HG02642 (cell line): ENCODE results near the gene SMYD2.
"Not testable (repeated sequence)": the region's sequence is repeated elsewhere in the genome, so short reads cannot be mapped to it uniquely, and the experiment has no call there.

ENCODE experiments used
- ATAC-seq: cut with Tn5 transposase; IDR thresholded peaks from one replicate; pipeline ENCODE4 v1.9.1; 2021; ENCODE audit warnings: mild to moderate bottlenecking; ENCODE audit not compliant: unreplicated experiment, poor library complexity

Gene SMYD2

DNA sequence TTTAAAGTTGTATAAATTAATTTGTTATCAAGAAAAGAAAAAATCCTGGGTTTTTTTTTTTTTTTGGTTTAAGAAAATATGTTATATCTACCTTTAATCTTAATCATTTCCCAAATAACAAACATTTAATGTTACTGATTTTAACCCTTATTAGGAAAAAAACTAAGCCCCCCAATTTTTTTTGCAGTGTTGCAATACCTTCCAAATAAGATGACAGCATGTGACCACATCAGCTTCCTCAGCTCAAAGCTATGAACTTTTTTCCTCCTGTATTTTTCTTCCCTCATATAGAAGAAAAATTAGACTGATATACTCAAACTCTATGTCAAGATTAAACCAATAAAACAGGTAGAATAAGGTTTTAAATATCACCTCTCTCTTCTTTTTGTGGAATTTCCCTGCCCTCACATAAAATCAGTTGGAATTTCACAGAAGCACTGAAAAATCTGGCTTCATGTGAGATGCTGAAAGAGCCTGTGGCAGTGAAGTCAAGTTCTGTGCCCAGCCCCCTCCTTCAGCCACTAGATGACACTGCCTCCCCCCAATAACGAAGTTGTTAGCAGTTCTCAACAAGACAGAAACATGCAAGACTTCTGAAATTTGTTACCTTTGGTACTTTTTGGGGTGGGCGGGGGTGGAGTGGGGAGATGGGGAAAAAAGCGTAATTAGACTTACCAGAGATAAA is 9.6 kb upstream of the SMYD2 start:
- no peak for ATAC-seq

DNA sequence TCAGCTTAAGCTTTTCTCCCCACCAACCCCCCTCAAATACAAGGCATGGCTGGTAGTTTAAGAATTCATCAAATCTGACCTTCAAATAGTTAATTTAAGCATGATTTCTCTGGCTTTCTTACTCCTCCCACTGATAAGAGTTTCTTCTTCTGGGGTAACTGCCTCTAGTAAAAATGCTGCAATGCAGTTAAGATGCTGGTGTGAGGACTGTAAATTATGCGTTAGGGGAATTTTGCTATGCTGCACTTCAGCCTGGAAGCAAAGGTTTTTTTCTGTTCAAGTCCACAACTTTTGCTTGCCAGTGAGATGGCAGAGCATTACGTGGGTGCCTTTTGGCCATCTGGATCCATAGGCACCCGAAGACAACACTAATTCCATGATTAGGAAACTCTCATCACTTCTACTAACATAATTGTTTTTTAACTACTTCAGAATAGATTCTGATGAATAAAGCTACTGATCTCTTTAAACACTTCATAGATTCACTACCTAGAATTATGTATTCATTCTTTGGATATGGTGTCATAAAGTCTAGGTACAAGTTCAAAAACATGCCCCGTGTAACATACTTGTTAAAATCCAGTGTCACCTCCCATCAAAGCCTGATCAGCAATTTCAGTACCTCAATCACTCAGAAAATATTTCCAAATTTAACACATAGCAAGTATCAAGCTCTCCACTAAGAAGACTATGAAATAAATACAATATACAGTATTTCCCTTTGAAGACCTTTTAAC is 8.8 kb upstream of the SMYD2 start:
- ATAC-seq: no peak

DNA sequence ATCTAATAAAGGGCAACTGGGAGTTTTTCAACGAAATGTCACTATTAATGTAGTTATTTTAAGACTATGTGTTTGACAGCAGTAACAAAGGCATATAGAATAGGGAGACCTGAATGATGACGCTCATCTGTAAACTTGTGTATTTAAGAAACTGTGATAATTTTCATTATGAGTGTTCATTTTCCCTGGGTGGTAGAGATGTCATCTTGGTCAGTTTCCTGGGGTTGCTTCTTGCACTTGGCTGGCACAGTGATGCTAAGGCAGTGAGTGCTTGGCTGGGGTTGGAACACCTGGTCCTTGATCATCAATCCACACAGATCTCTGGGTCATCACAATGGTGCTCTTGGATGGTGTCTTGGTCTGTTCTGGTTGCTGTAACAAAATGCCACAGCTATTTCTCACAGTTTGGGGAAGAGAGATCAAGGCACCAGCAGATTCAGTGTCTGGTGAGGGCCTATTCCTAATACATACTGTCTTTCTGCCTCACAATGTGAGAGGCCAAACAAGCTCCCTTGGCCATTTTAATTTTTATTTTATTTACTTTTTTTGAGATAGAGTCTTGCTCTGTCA is 7.9 kb upstream of the SMYD2 start:
- no peak for ATAC-seq

DNA sequence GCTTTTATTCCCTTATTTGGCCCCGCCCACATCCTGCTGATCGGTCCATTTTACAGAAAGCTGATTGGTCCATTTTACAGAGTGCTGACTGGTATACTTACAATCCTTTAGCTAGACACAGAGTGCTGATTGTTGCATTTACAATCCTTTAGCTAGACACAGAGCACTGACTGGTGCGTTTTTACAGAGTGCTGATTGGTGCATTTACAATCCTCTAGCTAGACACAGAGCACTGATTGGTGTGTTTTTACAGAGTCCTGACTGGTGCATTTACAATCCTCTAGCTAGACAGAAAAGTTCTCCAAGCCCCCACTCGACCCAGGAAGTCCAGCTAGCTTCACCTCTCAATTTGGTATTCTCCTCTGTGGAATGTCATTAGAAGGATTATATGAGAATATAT is 5.3 kb upstream of the SMYD2 start:
- not testable (repeated sequence) for ATAC-seq

DNA sequence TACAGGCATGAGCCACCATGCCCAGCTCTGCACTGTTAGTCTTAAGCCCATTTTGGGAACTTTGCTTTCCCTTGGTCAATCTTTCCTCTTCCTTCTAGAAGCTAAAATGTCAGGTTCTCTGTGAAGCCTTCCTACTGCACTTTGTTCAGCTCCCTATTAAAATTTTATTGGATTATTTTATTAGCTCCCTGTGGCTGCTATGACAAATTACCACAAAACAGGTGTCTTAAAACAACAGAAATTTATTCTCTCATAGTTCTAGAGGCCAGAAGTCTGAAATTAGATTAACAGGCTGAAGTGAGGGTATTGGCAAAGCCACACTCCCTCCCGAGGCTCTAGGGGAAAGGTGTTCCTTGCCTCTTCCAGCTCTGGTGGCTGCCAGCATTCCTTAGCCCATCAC is 4.2 kb upstream of the SMYD2 start:
- ATAC-seq: no peak

DNA sequence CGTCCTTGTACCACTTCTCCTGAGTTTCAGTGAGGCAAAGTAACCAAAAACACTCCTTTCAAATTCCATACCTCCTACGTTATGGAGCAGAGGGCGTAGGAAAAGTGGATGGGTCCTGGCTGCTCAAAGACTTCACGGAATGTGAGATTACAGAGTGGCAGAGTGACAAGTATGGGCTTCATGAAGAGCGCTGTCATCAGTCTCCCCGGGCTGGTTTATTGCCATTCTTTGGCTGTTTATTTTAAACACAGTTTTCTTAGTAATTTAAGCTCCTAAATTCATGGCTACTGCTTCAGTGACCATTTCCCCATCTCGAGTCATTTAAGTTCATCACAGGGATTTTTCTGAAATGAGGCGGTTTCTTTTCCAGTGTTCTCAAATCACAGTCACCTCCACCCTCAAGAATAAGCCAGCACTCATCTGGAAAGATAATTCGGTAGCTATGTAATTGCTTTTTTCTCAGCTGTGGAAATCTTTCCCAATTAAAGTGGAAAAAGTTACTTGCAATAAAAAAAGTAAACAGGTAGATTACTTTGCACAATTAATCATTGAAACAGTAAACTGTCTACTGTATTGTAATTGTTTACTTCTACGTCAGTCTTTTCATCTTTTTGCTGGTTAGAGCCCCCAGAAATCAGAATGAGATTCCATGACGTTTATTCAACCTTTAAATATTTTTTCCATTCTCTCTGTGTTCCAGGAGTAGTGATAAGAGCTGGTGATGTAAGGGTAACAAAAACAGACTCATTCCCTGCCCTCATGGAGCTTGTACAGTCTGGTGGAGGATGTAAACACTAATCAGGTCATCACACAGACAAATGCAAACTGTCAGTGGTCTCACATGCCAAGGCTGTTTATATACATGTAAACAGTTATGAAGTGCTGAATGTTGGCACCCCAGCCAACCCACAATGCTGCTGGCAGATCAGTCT is 3.0 kb upstream of the SMYD2 start:
- no peak for ATAC-seq

DNA sequence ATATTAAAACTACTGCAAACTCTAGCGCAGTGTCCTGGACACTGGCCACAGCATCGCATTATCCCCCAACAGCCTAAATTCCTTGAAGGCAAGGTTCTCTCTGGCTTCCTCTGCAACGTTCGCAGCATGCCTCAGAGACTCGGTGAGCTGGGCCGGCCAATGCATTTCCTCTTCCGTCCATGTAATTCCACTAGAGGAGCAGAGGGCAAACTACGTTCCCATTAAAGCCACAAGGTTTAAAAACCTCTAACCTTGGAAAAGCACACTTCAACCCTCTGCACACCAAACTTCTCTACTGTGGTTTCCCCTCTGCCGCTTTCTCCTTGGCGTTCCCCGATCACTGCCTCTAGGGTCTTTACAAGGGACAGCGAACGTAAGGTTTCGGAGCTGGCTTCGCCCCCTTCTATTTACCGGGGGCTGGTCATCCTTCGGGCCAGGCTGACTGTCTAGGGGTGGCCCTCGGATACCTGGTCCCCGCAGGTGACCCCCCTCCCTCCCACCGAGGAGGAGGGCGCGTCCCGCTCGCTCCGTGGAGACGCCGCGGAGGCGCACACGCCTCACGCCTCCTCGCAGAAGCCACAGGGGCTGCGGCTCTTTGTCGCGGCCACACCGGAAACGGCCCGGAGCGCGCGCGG is 456 bp upstream of the SMYD2 start:
- ATAC-seq: peak; percentile 6

DNA sequence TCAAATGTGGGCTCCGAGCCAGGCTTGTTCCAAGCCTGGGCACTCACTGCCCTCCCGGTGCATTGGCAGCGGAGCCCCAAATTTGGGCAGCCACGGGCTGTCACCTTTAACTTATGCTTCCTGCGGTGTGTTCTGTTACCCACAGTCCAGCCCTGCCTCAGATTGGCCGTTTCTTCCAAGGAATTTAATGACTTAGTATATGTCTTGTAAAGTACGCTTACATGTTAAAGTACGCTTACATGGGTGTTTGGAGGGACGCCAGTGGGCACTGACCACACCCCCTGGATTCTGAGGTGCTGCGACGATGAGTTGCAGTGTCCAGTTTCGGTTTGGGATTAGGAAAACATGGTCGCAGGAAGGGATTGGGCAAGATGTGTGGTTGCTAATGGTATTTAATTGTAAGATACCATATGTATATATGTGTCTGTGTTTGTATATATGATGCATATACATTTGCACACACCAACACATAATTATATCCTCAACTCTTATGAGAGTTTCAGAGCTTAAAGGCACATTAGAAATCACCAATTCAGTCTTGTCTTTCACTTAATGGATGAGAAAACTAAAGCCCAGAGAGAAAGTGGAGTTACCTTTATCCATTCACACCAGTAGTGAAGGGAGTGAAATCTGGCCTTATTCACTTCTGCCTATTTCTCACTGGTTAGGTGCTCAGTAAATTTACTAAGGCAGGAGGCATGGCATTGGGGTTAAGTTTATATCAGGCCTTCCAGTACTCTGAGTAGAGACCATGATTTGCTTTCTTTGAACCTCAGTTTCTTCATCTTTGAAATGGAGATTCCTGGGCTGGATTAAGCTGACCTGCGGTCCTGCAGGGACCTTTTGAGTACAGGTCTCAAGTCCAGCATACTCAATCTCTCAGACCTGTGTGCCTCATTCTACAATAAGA is 1.0 kb downstream of the SMYD2 start:
- peak; percentile 0 for ATAC-seq

DNA sequence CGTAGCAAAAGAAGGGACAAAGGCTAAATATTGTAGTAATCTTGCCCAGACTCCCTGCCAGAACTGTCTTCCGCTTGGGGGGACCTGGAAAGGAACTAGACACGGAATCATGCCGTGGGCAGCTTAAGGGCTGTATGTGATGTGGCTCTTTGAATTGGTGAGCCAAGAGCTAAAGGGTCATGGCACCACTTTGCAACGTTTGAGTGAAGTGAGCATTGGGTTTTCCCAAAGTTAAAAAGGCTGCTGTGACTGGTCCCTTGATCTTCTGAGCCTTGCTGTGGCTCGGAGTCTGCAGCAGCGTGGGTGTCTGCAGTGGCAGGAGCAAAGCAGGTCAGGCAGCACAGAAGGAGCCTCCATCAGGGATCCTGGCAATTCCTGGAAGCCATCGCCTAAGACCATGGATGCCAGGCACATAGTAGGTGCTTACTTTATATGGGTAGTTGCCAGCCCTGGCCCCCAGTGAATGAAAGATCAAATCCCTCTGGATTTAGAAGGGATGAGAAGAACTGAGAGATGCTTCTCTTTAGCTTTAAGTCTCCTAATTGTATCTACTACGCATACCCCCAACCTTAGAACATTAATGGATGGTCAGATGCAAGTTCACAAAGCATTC is 1.8 kb downstream of the SMYD2 start:
- ATAC-seq: no peak

DNA sequence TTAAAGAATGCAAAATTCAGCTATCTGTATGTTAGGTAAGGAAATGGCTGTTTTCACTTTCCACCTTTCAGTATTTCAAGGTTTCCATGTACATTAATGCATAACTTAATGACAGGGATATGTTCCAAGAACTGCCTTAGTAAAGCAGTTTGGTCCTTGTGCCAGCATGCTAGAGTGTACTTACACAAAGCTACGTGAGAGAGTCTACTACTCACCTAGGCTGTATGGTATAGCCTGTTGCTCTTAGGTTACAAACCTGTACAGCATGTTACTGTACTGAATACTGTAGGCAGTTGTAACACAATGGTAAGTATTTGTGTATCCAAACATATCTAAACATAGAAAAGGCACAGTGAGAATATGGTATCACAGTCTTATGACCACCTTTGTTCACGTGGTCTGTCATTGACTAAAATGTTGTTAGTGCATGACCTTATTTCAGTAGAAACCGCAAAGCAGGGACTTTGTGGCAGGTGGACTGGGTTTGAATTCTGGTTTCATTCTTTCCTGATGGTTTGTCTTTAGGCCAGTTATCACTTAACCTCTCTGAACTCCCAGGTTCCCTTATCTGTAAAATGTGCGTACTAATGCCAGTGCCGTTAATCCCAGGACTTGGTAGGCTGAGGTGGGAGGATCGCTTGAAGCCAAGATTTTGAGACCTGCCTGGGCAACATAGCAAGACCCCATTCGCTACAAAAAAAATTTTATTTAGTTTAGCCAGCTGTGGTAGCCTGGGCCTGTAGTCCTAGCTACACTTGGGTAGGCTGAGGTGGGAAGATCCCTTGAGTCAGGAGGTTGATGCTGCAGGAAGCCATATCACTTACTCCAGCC is 4.9 kb downstream of the SMYD2 start:
- no peak for ATAC-seq

DNA sequence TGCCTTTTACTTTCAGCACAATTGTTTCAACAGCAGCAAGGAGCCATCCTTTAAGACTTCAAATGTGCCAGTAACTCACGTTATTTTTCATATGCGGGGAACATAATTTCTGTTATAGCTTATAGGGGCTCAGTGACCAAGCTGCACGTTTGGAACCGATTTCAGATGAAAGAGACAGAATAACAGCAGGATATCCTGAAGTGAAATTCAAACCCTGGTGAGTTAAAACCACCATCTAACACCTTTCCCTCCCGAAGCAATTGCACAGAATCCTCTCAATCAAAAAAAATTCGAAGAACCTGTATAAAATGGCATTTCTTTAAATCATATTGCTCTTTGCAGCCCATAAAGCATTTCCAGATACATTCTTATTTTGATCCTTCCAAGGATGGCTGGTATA is 6.9 kb downstream of the SMYD2 start:
- ATAC-seq: no peak

DNA sequence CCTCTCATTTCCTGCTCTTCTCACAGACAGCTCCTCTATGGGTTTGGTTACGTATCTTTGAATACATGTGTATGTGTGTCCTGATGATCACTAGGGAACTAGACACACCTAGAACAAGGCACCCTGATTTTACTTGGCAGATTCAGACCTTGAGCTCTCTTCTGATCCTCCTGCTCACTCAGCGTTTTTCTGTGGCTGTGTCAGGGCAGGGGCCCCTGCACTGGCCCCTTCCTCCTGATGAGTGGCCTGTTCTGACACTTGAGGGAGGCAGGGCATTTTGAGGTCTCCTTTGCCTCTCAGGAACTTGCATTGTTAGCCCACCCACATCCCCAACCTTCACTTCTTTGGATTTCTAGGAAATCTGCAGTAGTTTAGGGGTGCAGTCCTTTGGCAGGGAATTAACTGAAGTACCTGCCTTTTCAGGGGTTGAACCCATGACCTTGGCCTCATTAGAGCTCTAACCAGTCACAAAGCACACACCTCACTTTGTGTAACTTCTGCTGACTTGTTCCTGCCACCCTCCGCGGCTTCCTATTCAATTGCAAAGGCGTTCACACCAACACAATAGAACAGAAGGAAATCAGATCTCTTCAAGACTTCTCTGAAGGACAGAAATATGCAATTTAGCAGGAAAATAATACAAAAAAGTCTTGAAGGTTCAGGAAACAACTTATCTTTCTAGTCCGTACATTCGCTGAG is 8.8 kb downstream of the SMYD2 start:
- ATAC-seq: no peak

DNA sequence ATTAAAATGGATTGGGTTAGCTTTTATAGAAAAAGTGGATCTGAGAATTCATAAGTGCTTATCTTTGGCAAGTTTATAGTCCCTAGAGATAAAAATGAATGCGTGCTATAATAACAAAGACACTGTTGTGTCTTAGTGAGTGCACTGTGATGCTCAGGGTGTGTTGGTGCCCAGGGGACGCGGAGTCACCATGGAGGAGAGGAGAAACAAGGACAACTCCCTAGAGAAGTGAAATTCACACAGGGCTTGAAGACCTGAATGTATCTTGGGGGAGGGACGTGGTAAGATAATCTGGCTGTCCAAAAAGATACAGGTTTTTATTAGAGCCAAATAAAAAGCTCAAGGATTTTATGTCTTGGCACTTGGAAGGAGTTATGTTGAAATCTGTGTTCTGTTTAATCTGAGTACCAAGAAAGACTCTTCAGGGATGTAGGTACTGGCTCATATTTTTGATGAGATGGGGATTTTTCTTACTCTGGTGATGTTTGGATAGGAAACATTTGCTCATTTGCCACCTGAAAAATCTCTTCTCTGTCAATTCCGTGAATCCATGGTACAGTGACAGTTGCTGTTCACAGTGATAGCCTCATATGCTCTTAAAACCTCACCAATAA is 9.6 kb downstream of the SMYD2 start:
- ATAC-seq: no peak

DNA sequence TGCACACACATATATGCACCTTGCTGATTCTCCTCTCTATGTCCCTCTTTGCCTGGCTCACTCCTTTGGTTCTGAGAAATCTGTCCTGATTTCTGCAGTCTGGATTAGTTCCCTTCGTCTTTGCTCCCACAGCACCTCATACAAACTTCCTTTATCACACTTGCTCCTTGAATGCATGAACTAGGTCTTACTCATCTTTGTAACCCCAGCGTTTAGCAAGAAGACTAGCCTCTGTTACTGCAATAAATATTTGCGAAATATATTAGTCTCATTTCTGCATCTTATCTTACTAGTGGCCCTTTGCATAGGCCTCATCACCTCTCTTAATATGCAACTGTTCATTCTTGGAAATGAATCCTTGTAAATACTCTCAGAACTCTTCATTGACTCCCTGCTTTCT is 11.4 kb downstream of the SMYD2 start:
- ATAC-seq: no peak

DNA sequence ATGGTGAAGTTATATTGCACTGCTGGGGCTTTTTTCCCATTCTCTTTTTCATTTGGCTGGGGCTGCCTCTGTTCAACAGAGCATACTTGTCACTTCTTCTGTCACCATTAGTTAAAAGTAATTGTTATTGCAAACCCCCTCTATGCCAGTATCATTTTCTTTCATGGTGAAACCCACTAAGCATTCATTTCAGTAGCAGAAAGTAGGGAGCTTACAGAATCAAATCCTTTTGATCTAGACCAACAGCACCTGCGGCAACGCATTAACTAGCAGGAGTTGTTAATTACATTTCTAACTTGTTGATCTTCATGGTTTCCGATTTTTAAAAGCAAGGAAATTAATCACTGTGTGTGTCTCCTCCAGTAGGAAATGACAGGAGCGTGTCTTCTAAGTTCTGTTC is 15.0 kb downstream of the SMYD2 start:
- no peak for ATAC-seq

DNA sequence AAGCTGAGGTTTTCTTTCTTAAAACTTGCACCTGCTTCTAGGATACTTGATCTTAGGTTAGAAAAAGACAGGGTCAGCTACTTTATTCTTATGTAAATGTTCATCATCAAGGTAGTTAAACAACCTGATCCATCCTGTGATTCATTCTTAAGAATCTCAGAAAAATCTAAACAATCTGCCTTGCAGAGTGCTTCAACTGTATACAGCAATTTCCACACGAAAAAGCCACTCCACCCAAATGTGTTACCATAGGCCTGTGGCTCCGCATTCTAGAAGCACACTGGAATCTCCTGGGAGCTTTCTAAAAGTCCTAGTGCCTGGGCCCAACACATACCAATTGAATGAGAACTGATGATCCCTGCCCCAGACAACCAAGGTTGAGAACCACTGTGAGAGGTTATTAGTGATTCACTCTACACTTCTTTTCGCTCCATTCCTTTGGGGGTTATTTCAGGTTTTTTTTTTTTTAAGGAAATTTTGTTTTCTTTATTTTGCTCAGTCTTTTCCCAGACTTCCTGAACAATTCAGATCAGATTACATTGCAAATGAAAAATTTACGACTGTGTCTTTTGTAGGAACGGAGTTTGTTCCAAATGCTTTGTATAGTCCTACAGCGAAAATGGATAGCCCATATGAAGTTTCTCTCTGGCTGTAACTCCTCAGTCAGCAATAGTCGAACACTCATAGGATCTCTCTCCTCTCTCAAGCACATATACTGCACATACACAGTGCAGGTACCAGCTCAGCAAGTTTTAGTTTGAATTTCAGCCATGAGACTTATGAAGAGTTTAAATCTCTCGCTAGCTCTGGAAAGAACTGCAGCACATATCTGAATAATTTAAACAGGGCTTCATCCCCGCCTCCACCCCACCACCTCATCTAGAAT is 16.1 kb downstream of the SMYD2 start:
- no peak for ATAC-seq
